Ishikawa (cell line): ENCODE results near the gene DLL3.

Experiments
- CREB1 ChIP-seq: IDR thresholded peaks from 2 replicates; pipeline ENCODE4 v1.6.1; 2012; ENCODE audit warnings: low read depth
- EP300 ChIP-seq: IDR thresholded peaks from 2 replicates; pipeline ENCODE4 v1.6.1; 2012; ENCODE audit warnings: borderline replicate concordance
- MAX ChIP-seq: IDR thresholded peaks from 2 replicates; pipeline ENCODE4 v1.6.1; 2012
- RAD21 ChIP-seq: IDR thresholded peaks from 2 replicates; pipeline ENCODE4 v1.6.1; 2012; ENCODE audit warnings: low read depth
- TAF1 ChIP-seq: IDR thresholded peaks from 2 replicates; pipeline ENCODE4 v1.6.1; 2012; ENCODE audit warnings: low read depth, mild to moderate bottlenecking
- USF1 ChIP-seq: IDR thresholded peaks from 2 replicates; pipeline ENCODE4 v1.6.1; 2012
- YY1 ChIP-seq: IDR thresholded peaks from 2 replicates; pipeline ENCODE4 v1.6.1; 2012; ENCODE audit warnings: low read depth

DNA sequence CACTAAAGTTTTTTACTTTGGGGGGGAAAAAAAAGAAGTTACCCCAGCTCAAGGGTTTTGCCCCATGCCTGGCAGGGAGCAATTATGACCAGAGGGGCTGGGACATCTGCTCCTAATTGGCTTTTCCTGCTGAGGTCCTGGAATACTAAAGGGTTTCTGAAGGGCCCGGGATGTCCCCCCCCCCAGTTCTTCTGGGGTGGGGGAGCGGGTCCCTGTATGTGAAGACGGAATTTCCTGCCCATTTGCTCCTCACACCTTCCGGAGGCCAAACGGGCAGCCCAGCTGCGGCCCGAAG lies 1.1 kb upstream of the DLL3 start:
- TF ChIP-seq EP300 (no peak), YY1 (no peak), TAF1 (no peak), RAD21 (no peak), MAX (no peak), CREB1 (no peak), USF1 (no peak)
